Activated B cell treated with CpG ODN at 0.5 μM for 24 hours (primary cell): Measurements from ENCODE around the gene CXCL10. TPM values are rescaled to one million over a fixed set of nuclear protein-coding genes. Genes with fewer than 3 reads are reported as not detected.
A peak's percentile ranks its signal among the peaks of the same experiment; 100 is the strongest.

Experiments
- ATAC-seq: fragments of 200-7000 bp; cut with Tn5 transposase; one replicate; pipeline ENCODE4 v1.10.0; 2021; ENCODE audit warnings: low read depth, mild to moderate bottlenecking, moderate library complexity
- CTCF ChIA-PET: fragments of 350-600 bp; sonication (Branson Sonifier 250); formaldehyde crosslinking; loops from one replicate; lab custom pipeline; 2021; ENCODE audit warnings: antibody characterized with exemption; lab: Charles Lee
- POLR2A ChIA-PET: fragments of 350-600 bp; sonication (Branson Sonifier 250); formaldehyde crosslinking; loops from one replicate; lab custom pipeline; 2021; ENCODE audit warnings: antibody characterized with exemption; lab: Charles Lee
- DNase-seq: peaks from one replicate; pipeline ENCODE4 v3.0.0; 2022
- H3K27ac Mint-ChIP-seq: one replicate; pipeline ENCODE4 v1.8.0; 2020; ENCODE audit warnings: mixed read lengths
- H3K27me3 Mint-ChIP-seq: one replicate; pipeline ENCODE4 v1.8.0; 2021; ENCODE audit warnings: mixed read lengths
- H3K36me3 Mint-ChIP-seq: one replicate; pipeline ENCODE4 v1.8.0; 2021; ENCODE audit warnings: low read depth, mixed read lengths
- H3K4me1 Mint-ChIP-seq: one replicate; pipeline ENCODE4 v1.8.0; 2021; ENCODE audit warnings: mixed read lengths
- H3K4me3 Mint-ChIP-seq: one replicate; pipeline ENCODE4 v1.8.0; 2020; ENCODE audit warnings: mild to moderate bottlenecking, mixed read lengths
- H3K9me3 Mint-ChIP-seq: one replicate; pipeline ENCODE4 v1.8.0; 2020; ENCODE audit warnings: mixed read lengths
- intact Hi-C: fragments of 100-400 bp; cut with micrococcal nuclease; formaldehyde crosslinking; loops from one replicate; pipeline ENCODE4 v1.15.1; 2024
- total RNA-seq: library from RNA; stranded (reverse); gene quantifications from 2 replicates; pipeline ENCODE4 v1.2.3, GENCODE V29; 2022
- TF ChIP-seq, protein P1 (sequence below): fragments of 200-600 bp; IDR thresholded peaks from one replicate; pipeline ENCODE4 v1.8.0; 2022; ENCODE audit warnings: antibody characterized with exemption, mild to moderate bottlenecking

Gene CXCL10
- total RNA-seq, result 0.17 TPM in 1 of 2 replicates, not detected in the other

GRCh38 chr4:76023389-76023788 lies at the start of gene CXCL10:
CXCL10 (minus strand) TSS chr4:76023497; CDS start chr4:76023431, 66 bp downstream.
- Mint-ChIP-seq H3K4me1 (peaks cover 29% of the 10 kb centered on the region), H3K27me3 (no peaks in the 10 kb centered on the region), H3K9me3 (no peaks in the 10 kb centered on the region), H3K27ac (no peak within 1 kb of the TSS), H3K4me3 (no peak within 1 kb of the TSS), H3K36me3 (no peaks in the 10 kb centered on the region)
- ChIA-PET POLR2A (interaction anchor here (1.0 kb wide), 1 partner anchor 27 kb away, joined by 3 read pairs; no protein-coding TSS in a partner anchor), CTCF (no interaction called here)
- ATAC-seq (peak; percentile 66), DNase-seq (no peak)
- TF ChIP-seq, protein P1, sequence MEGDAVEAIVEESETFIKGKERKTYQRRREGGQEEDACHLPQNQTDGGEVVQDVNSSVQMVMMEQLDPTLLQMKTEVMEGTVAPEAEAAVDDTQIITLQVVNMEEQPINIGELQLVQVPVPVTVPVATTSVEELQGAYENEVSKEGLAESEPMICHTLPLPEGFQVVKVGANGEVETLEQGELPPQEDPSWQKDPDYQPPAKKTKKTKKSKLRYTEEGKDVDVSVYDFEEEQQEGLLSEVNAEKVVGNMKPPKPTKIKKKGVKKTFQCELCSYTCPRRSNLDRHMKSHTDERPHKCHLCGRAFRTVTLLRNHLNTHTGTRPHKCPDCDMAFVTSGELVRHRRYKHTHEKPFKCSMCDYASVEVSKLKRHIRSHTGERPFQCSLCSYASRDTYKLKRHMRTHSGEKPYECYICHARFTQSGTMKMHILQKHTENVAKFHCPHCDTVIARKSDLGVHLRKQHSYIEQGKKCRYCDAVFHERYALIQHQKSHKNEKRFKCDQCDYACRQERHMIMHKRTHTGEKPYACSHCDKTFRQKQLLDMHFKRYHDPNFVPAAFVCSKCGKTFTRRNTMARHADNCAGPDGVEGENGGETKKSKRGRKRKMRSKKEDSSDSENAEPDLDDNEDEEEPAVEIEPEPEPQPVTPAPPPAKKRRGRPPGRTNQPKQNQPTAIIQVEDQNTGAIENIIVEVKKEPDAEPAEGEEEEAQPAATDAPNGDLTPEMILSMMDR, result no peak
- intact Hi-C loops, result loop anchor here (2.0 kb wide), 2 partner anchors 15 to 37 kb away; no protein-coding TSS in a partner anchor

- Mint-ChIP-seq H3K4me3 (no peak overlapping the region), H3K9me3 (no peaks in the 10 kb centered on the region), H3K4me1 (no peaks in the 10 kb centered on the region), H3K27me3 (no peaks in the 10 kb centered on the region), H3K36me3 (no peaks in the 10 kb centered on the region), H3K27ac (no peak overlapping the region)
- DNase-seq (no peak), ATAC-seq (no peak)
- CTCF ChIA-PET, result interaction anchor here (0.7 kb wide), 1 partner anchor 77 kb away, joined by 4 read pairs; no protein-coding TSS in a partner anchor
- TF ChIP-seq, protein P1, result no peak
- intact Hi-C loops, result no loop called here
- POLR2A ChIA-PET, result no interaction called here
These were observed 49.5 kb upstream of the CXCL10 start for GRCh38 chr4:76072760-76073159.

DNA sequence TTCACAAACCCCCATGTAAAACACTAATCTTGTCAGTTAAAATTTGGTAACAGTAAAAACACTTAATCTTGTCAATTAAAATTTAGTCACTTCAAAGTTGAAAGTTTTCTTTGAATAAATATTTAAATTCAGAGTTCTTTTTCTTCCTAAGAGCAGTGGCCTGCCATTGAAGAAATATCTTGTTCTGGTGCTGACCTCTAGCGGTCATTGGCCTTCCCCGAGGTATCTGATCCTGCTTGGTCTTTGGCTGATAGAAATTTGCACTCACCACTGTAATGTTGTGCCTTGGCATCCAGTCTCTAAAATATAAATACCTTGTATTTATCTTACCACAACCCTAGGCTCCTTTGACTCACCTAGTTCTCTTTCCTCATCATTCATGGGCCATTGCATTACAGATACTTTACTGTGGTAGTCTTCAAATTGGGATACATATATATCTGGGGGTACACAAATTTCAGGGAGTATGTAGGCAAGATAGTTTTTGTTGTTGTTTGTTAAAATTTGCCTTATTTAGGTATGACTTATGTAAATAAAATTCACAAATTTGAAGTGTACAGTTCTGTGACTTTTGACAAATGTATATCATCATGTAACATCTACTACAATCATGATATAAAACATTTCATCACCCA lies 44.5 kb upstream of the CXCL10 start:
- ChIA-PET CTCF (interaction anchor here (0.9 to 6.6 kb wide), 8 partner anchors 13 to 172 kb away, joined by 3 to 117 read pairs (median 5); partner anchors contain the start of gene SDAD1), POLR2A (no interaction called here)
- intact Hi-C loops, result loop anchor here (1.0 to 5.0 kb wide), 4 partner anchors 72 to 172 kb away; partner anchors contain the start of gene NUP54
- no peak overlapping the region for H3K27ac Mint-ChIP-seq
- peaks cover 3% of the 10 kb centered on the region for H3K4me1 Mint-ChIP-seq
- no peaks in the 10 kb centered on the region for H3K27me3 Mint-ChIP-seq
- no peaks in the 10 kb centered on the region for H3K36me3 Mint-ChIP-seq
- no peak overlapping the region for H3K4me3 Mint-ChIP-seq
- no peaks in the 10 kb centered on the region for H3K9me3 Mint-ChIP-seq
- ATAC-seq, result peak; percentile 87
- TF ChIP-seq, protein P1, result no peak
- peak; percentile 25 for DNase-seq

DNA sequence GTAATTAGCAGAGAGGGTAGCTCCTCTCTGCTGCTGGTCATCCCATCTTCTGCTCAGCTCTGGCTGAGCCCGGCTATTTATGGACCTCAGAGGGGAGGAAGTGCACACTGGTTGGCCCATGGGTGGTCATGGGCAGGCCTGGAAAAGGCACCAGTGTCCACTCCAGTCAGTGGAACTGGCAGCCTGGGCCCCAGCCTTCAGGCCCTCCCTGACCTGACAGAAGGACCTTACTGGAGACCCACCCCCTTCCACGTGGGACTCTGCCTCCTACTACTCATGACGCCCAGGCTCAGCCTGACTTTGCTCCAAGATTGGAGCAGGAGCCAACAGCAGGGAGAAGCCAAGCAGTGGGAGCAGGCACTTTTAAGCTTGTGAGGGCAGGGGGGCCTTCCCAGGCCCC lies 43.2 kb upstream of the CXCL10 start:
- Mint-ChIP-seq H3K4me1 (peaks cover 10% of the 10 kb centered on the region), H3K27ac (no peak overlapping the region), H3K27me3 (no peaks in the 10 kb centered on the region), H3K4me3 (no peak overlapping the region), H3K36me3 (no peaks in the 10 kb centered on the region), H3K9me3 (no peaks in the 10 kb centered on the region)
- POLR2A ChIA-PET, result interaction anchor here (1.0 kb wide), 1 partner anchor 82 kb away, joined by 3 read pairs; the partner anchor contains the start of gene NUP54
- DNase-seq (no peak), ATAC-seq (no peak)
- CTCF ChIA-PET, result interaction anchor here (1.1 to 6.6 kb wide), 6 partner anchors 71 to 171 kb away, joined by 3 to 117 read pairs (median 6); no protein-coding TSS in a partner anchor
- TF ChIP-seq, protein P1, result no peak
- intact Hi-C loops, result loop anchor here (5.0 kb wide), 1 partner anchor 81 kb away; the partner anchor contains the start of gene NUP54

GRCh38 chr4:76061982-76062381 lies 38.7 kb upstream of the CXCL10 start:
- Mint-ChIP-seq H3K9me3 (no peaks in the 10 kb centered on the region), H3K27me3 (no peaks in the 10 kb centered on the region), H3K4me1 (peaks cover 42% of the 10 kb centered on the region), H3K36me3 (no peaks in the 10 kb centered on the region), H3K27ac (peak overlapping the region; percentile 75), H3K4me3 (peak overlapping the region; percentile 49)
- intact Hi-C loops, result loop anchor here (2.0 kb wide), 1 partner anchor 39 kb away; the partner anchor contains the start of gene CXCL10
- peak; percentile 96 for ATAC-seq
- CTCF ChIA-PET, result interaction anchor here (0.9 to 4.1 kb wide), 3 partner anchors 66 to 144 kb away, joined by 4 to 58 read pairs (median 8); partner anchors contain the start of gene SDAD1
- no peak for DNase-seq
- TF ChIP-seq, protein P1, result no peak
- POLR2A ChIA-PET, result interaction anchor here (0.6 to 2.5 kb wide), 12 partner anchors 8 to 1800 kb away, joined by 3 to 23 read pairs (median 6); partner anchors contain the start of genes NAAA, NUP54 and SDAD1
